Testis (tissue), 2 donors: ENCODE data around the gene CTNNA2.

Experiments
- POLR2A ChIP-seq: fragments of 450-650 bp; IDR thresholded peaks from one replicate; pipeline ENCODE4 v1.6.1; 2017; ENCODE audit warnings: antibody characterized with exemption, mild to moderate bottlenecking, moderate library complexity
- TF ChIP-seq, protein P1 (sequence below), 3 experiments: fragments of 450-650 bp in 2 of 3; fragments of 200-600 bp in 1 of 3; sonication (generic) in 1 of 3; IDR thresholded peaks; one replicate each; pipeline ENCODE4 v1.5.1; 2016 to 2019; ENCODE audit warnings: antibody characterized with exemption in 3 of 3, mild to moderate bottlenecking in 2 of 3, moderate library complexity in 1 of 3

DNA sequence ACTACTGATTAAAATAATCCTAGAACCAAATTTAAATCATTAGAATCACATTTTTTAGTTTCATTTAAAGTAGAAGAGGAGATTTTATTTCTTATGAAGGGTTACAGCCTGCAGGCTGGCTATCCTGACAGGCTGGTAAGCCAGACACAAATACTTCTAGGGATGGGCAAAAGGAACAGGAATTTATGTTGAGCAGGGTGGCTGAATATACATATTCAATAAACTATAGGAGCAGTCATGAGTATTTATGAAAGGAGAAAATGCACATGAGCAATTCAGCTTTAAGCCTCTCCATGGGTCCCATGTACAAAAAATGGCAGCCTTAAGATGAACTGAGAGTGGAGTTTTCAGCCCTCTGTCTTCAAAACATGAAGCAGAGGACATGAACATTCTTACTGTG is 182.4 kb downstream of the CTNNA2 start:
- TF ChIP-seq, protein P1, sequence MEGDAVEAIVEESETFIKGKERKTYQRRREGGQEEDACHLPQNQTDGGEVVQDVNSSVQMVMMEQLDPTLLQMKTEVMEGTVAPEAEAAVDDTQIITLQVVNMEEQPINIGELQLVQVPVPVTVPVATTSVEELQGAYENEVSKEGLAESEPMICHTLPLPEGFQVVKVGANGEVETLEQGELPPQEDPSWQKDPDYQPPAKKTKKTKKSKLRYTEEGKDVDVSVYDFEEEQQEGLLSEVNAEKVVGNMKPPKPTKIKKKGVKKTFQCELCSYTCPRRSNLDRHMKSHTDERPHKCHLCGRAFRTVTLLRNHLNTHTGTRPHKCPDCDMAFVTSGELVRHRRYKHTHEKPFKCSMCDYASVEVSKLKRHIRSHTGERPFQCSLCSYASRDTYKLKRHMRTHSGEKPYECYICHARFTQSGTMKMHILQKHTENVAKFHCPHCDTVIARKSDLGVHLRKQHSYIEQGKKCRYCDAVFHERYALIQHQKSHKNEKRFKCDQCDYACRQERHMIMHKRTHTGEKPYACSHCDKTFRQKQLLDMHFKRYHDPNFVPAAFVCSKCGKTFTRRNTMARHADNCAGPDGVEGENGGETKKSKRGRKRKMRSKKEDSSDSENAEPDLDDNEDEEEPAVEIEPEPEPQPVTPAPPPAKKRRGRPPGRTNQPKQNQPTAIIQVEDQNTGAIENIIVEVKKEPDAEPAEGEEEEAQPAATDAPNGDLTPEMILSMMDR (IDR thresholded peaks at IDR 0.05), result no peak
- no peak for TF ChIP-seq POLR2A
